ENCODE data around the gene DNAJA4. TPM values are rescaled to one million over a fixed set of nuclear protein-coding genes. Genes with fewer than 3 reads are reported as not detected.

The DNAJA4 gene
- total and polyA plus RNA-seq, 9 of the 15 experiments (the other 6 are each of a cell fraction or from before 2014, with no cell fraction given), result 0.11 to 1.0 (median 0.16) TPM; not detected in 4

- Histone ChIP-seq H3K27me3 (ENCODE audit: control insufficient read depth in 2 of 2, insufficient read depth in 2 of 2, low read length in 2 of 2) (peaks cover 15 to 36% of the 10 kb centered on the region in 2 experiments; a peak in 4 of 5 replicates), H4K20me1 (replicated peaks; ENCODE audit: control insufficient read depth, insufficient read depth, low read length) (no peaks in the 10 kb centered on the region), H3K36me3 (ENCODE audit: control insufficient read depth, insufficient read depth, low read length) (no peaks in the 10 kb centered on the region), H3K27ac (ENCODE audit: extremely low read depth, low read depth, low read length) (no peak overlapping the region), H3K4me2 (ENCODE audit: insufficient read depth, low read length) (no peak overlapping the region), H2AFZ (ENCODE audit: low read depth, low read length) (0 out of 2 replicates have a peak overlapping the region, but pooled peaks have one; percentile 20), H3K9ac (ENCODE audit: insufficient read depth in 1 of 2, low read depth in 2 of 2, low read length in 2 of 2) (no peak overlapping the region), H3K9me1 (ENCODE audit: control insufficient read depth, insufficient read depth, low read length) (no peaks in the 10 kb centered on the region), H3K79me2 (ENCODE audit: control insufficient read depth, insufficient read depth, low read length) (no peaks in the 10 kb centered on the region), H3K4me1 (replicated peaks in 1 of 2; ENCODE audit: control insufficient read depth in 2 of 2, insufficient read depth in 2 of 2, low read length in 2 of 2) (peaks cover 0 to 5% of the 10 kb centered on the region in 2 experiments; a peak in 1 of 5 replicates), H3K4me3 (no peak overlapping the region), H3K9me3 (replicated peaks; ENCODE audit: control insufficient read depth, insufficient read depth, low read depth, low read length) (no peaks in the 10 kb centered on the region)
- ATAC-seq (no peak), DNase-seq (ENCODE audit: extremely low read depth in 1 of 4, low spot score in 3 of 4) (no peak), FAIRE-seq (no peak)
- whole genome bisulfite sequencing (ENCODE audit: insufficient coverage, low coverage, missing lambda C conversion rate), result 14% methylated on average over 6 of the region's 6 CpGs
- in situ Hi-C loops (cut with MboI) (loop anchor here (5.0 kb wide), 2 partner anchors 125 to 275 kb away; no protein-coding TSS in a partner anchor), intact Hi-C loops (cut with micrococcal nuclease) (no loop called here)
- TF ChIP-seq ZNF696 (CRISPR knock-in tag; conservative IDR thresholded peaks at IDR 0.05) (no peak), ZEB2 (IDR thresholded peaks at IDR 0.05) (no peak), ZNF639 (CRISPR knock-in tag; conservative IDR thresholded peaks at IDR 0.05 in 1 of 2, IDR thresholded peaks at IDR 0.05 in 1 of 2) (no peak), ZFP1 (CRISPR knock-in tag; IDR thresholded peaks at IDR 0.05) (no peak), ZNF3 (CRISPR knock-in tag; IDR thresholded peaks at IDR 0.05) (no peak), RBBP5 (IDR thresholded peaks at IDR 0.05; ENCODE audit: borderline replicate concordance, insufficient read depth, low read length, poor library complexity, severe bottlenecking) (no peak), MCM5 (IDR thresholded peaks at IDR 0.05; ENCODE audit: low read depth) (no peak)
- CTCF ChIA-PET (ENCODE audit: low intra/inter-chr PET ratio), result no interaction called here
- POLR2A ChIA-PET, result no interaction called here
- no TSS peak for BruUV-seq (replicated peaks)
These were observed 27.2 kb upstream of the DNAJA4 start for GRCh38 chr15:78237146-78237545.

Measured in K562 (cell line).